Gastroesophageal sphincter (tissue), 3 donors: Measurements from ENCODE around the gene CSTF1.

Source experiments
- POLR2AphosphoS5 ChIP-seq: sonication (generic); formaldehyde crosslinking; IDR thresholded peaks from one replicate; pipeline ENCODE4 v1.6.1; 2017; ENCODE audit warnings: antibody characterized with exemption
- TF ChIP-seq, protein P1 (sequence below), 4 experiments: fragments of 200-600 bp in 2 of 4; fragments of 450-650 bp in 2 of 4; sonication (generic) in 1 of 4; IDR thresholded peaks; one replicate each; pipeline ENCODE4 v1.5.1; 2017 to 2019; ENCODE audit warnings: antibody characterized with exemption in 4 of 4, mild to moderate bottlenecking in 2 of 4, moderate library complexity in 2 of 4

DNA sequence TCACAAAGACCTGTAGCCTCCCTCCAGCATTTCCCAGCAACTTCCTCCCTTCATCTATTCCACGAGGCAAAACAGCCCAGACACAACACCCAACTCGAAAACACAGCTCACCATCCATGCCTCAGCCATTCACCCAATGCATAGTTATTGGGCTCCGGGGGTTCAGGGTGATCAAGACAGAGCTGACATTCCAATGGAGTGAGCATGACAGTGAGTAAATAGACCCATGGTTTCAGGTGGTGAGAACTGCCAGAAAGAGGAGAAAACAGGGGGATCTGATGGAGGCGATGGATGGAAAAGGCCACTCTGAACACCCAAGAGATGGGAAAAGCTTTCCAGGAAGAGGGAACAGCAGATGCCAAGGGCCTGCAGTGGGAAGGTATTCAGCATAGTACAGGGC, 25.5 kb downstream of the CSTF1 start:
- no peak for TF ChIP-seq POLR2AphosphoS5
- TF ChIP-seq, protein P1, sequence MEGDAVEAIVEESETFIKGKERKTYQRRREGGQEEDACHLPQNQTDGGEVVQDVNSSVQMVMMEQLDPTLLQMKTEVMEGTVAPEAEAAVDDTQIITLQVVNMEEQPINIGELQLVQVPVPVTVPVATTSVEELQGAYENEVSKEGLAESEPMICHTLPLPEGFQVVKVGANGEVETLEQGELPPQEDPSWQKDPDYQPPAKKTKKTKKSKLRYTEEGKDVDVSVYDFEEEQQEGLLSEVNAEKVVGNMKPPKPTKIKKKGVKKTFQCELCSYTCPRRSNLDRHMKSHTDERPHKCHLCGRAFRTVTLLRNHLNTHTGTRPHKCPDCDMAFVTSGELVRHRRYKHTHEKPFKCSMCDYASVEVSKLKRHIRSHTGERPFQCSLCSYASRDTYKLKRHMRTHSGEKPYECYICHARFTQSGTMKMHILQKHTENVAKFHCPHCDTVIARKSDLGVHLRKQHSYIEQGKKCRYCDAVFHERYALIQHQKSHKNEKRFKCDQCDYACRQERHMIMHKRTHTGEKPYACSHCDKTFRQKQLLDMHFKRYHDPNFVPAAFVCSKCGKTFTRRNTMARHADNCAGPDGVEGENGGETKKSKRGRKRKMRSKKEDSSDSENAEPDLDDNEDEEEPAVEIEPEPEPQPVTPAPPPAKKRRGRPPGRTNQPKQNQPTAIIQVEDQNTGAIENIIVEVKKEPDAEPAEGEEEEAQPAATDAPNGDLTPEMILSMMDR (IDR thresholded peaks at IDR 0.05), result no peak
